Esophagus muscularis mucosa (tissue), 3 donors: ENCODE data around the gene SMPD3.

Experiments
- CTCF ChIP-seq, 3 experiments: fragments of 200-600 bp in 2 of 3; fragments of 450-650 bp in 1 of 3; sonication (generic) in 2 of 3; IDR thresholded peaks; one replicate each; pipeline ENCODE4 v1.5.1; 2017 to 2019; ENCODE audit warnings: antibody characterized with exemption in 3 of 3, mild to moderate bottlenecking in 2 of 3, moderate library complexity in 1 of 3
- POLR2AphosphoS5 ChIP-seq, 2 donors: sonication (generic); formaldehyde crosslinking; IDR thresholded peaks; one replicate each; pipeline ENCODE4 v1.6.1; 2017; ENCODE audit warnings: antibody characterized with exemption in 2 of 2

- no peak for TF ChIP-seq CTCF (IDR thresholded peaks at IDR 0.05)
- TF ChIP-seq POLR2AphosphoS5 (IDR thresholded peaks at IDR 0.05): no peak
Observed at GRCh38 chr16:68475071-68475470, 26.8 kb upstream of the SMPD3 start.
